Measurements from ENCODE around the gene SLC35D3.
"Not testable (repeated sequence)": the region's sequence is repeated elsewhere in the genome, so short reads cannot be mapped to it uniquely, and the experiment has no call there.

The SLC35D3 gene

GRCh38 chr6:136897071-136897470 is 25.0 kb upstream of the SLC35D3 start:
- intact Hi-C loops (cut with DNase I; ENCODE audit: low total_unique reads) = no loop called here
- TF ChIP-seq CTCF (IDR thresholded peaks at IDR 0.05) = no peak
- DNase-seq = no peak
- Histone ChIP-seq H3K27ac (no peak overlapping the region), H3K9me3 (no peaks in the 10 kb centered on the region), H3K27me3 (no peaks in the 10 kb centered on the region), H3K4me3 (no peak overlapping the region), H3K36me3 (peaks cover 13 to 35% (median 26%) of the 10 kb centered on the region in 3 donors), H3K4me1 (no peaks in the 10 kb centered on the region)

- no peak for TF ChIP-seq CTCF (IDR thresholded peaks at IDR 0.05)
- no peak overlapping the region for H3K4me3 ChIP-seq
- no peak for DNase-seq
- H3K9me3 ChIP-seq = no peaks in the 10 kb centered on the region
- H3K27me3 ChIP-seq = no peaks in the 10 kb centered on the region
- H3K27ac ChIP-seq = no peak overlapping the region
- intact Hi-C loops (cut with DNase I; ENCODE audit: low total_unique reads) = no loop called here
- H3K4me1 ChIP-seq = no peaks in the 10 kb centered on the region
- H3K36me3 ChIP-seq = peaks cover 18 to 46% (median 35%) of the 10 kb centered on the region in 3 donors
These were observed 20.8 kb upstream of the SLC35D3 start for GRCh38 chr6:136901212-136901784.

- H3K36me3 ChIP-seq = peaks cover 18 to 46% (median 25%) of the 10 kb centered on the region in 3 donors
- DNase-seq; intact Hi-C loops (cut with DNase I; ENCODE audit: low total_unique reads); H3K9me3 ChIP-seq; H3K4me3 ChIP-seq; H3K4me1 ChIP-seq; H3K27ac ChIP-seq; H3K27me3 ChIP-seq: not testable (repeated sequence)
These were observed 17.6 kb upstream of the SLC35D3 start for GRCh38 chr6:136904477-136904876.

- Histone ChIP-seq H3K27ac (no peak overlapping the region), H3K4me3 (no peak overlapping the region), H3K27me3 (peaks cover 0 to 12% of the 10 kb centered on the region in 2 donors), H3K9me3 (no peaks in the 10 kb centered on the region), H3K4me1 (no peaks in the 10 kb centered on the region), H3K36me3 (peaks cover 17 to 26% (median 18%) of the 10 kb centered on the region in 3 donors)
- intact Hi-C loops (cut with DNase I; ENCODE audit: low total_unique reads) = no loop called here
- DNase-seq = no peak
- no peak for TF ChIP-seq CTCF (IDR thresholded peaks at IDR 0.05)
These were observed 7.2 kb upstream of the SLC35D3 start for GRCh38 chr6:136914947-136915346.

GRCh38 chr6:136918706-136919105 is 3.4 kb upstream of the SLC35D3 start:
- DNase-seq = no peak
- intact Hi-C loops (cut with DNase I; ENCODE audit: low total_unique reads) = no loop called here
- peaks cover 0 to 36% (median 31%) of the 10 kb centered on the region in 4 donors for H3K4me1 ChIP-seq
- no peak overlapping the region for H3K27ac ChIP-seq
- H3K36me3 ChIP-seq = peaks cover 8 to 20% (median 18%) of the 10 kb centered on the region in 3 donors
- peaks cover 3 to 48% of the 10 kb centered on the region in 2 donors for H3K27me3 ChIP-seq
- no peak for TF ChIP-seq CTCF (IDR thresholded peaks at IDR 0.05)
- H3K9me3 ChIP-seq = no peaks in the 10 kb centered on the region
- H3K4me3 ChIP-seq = no peak overlapping the region

GRCh38 chr6:136920216-136920615 is 1.9 kb upstream of the SLC35D3 start:
- Histone ChIP-seq H3K27ac (no peak overlapping the region), H3K9me3 (no peaks in the 10 kb centered on the region), H3K27me3 (peaks cover 3 to 54% of the 10 kb centered on the region in 2 donors), H3K4me3 (peak overlapping the region in 1 of 2 donors; percentile 56), H3K4me1 (peaks cover 0 to 38% (median 31%) of the 10 kb centered on the region in 4 donors), H3K36me3 (peaks cover 0 to 10% (median 9%) of the 10 kb centered on the region in 3 donors)
- no peak for DNase-seq
- intact Hi-C loops (cut with DNase I; ENCODE audit: low total_unique reads) = no loop called here
- TF ChIP-seq CTCF (IDR thresholded peaks at IDR 0.05) = no peak

All from tibial artery (tissue), 4 donors.